ENCODE results near the gene USP32. TPM values are rescaled to one million over a fixed set of nuclear protein-coding genes. Genes with fewer than 3 reads are reported as not detected.

USP32 gene
- total and polyA plus RNA-seq, 7 donors: 19.5 to 64.9 (median 38.6) TPM

GRCh38 chr17:60161598-60162330, 230.2 kb downstream of the USP32 start:
- intact Hi-C loops (cut with DNase I): no loop called here
- Histone ChIP-seq H3K9me3 (no peaks in the 10 kb centered on the region), H3K4me1 (peaks cover 5% of the 10 kb centered on the region), H3K36me3 (ENCODE audit: insufficient read depth in 1 of 2, low read depth in 1 of 2) (no peaks in the 10 kb centered on the region), H3K4me3 (no peak overlapping the region), H3K27ac (no peak overlapping the region), H3K27me3 (ENCODE audit: insufficient read depth in 3 of 3, low read length in 2 of 3) (peaks cover 0 to 22% (median 6%) of the 10 kb centered on the region in 3 donors)
- peak in 3 of 4 donors; percentile 24 to 35 (median 34) for ATAC-seq
- 19 to 23% (median 21%) methylated on average over 14 to 17 of the region's 17 CpGs for WGBS, 3 donors
- DNase-seq: no peak
- no peak for TF ChIP-seq CTCF (IDR thresholded peaks at IDR 0.05)

- ATAC-seq (no peak), DNase-seq (no peak)
- 41 to 43% (median 41%) methylated on average over 10 of the region's 10 CpGs for WGBS, 3 donors
- H3K4me1 ChIP-seq: peaks cover 5% of the 10 kb centered on the region
- no peaks in the 10 kb centered on the region for H3K9me3 ChIP-seq
- intact Hi-C loops (cut with DNase I): no loop called here
- no peaks in the 10 kb centered on the region for H3K36me3 ChIP-seq (ENCODE audit: insufficient read depth in 1 of 2, low read depth in 1 of 2)
- no peak overlapping the region for H3K27ac ChIP-seq
- H3K27me3 ChIP-seq (ENCODE audit: insufficient read depth in 3 of 3, low read length in 2 of 3): peaks cover 0 to 26% (median 6%) of the 10 kb centered on the region in 3 donors
- no peak overlapping the region for H3K4me3 ChIP-seq
- TF ChIP-seq CTCF (IDR thresholded peaks at IDR 0.05): no peak
These were observed 231.0 kb downstream of the USP32 start for GRCh38 chr17:60160829-60161501.

GRCh38 chr17:60159479-60159866, 232.5 kb downstream of the USP32 start:
- WGBS, 3 donors: 67 to 72% (median 69%) methylated on average over 6 of the region's 6 CpGs
- intact Hi-C loops (cut with DNase I): no loop called here
- no peak for DNase-seq
- H3K27me3 ChIP-seq (ENCODE audit: insufficient read depth in 3 of 3, low read length in 2 of 3): peaks cover 0 to 22% (median 6%) of the 10 kb centered on the region in 3 donors
- no peak overlapping the region for H3K27ac ChIP-seq
- ATAC-seq: no peak
- no peaks in the 10 kb centered on the region for H3K9me3 ChIP-seq
- no peaks in the 10 kb centered on the region for H3K36me3 ChIP-seq (ENCODE audit: insufficient read depth in 1 of 2, low read depth in 1 of 2)
- H3K4me3 ChIP-seq: no peak overlapping the region
- peaks cover 5% of the 10 kb centered on the region for H3K4me1 ChIP-seq
- no peak for TF ChIP-seq CTCF (IDR thresholded peaks at IDR 0.05)

GRCh38 chr17:60158751-60159478, 233.0 kb downstream of the USP32 start:
- Histone ChIP-seq H3K4me1 (peaks cover 5% of the 10 kb centered on the region), H3K9me3 (no peaks in the 10 kb centered on the region), H3K4me3 (no peak overlapping the region), H3K27ac (no peak overlapping the region), H3K27me3 (ENCODE audit: insufficient read depth in 3 of 3, low read length in 2 of 3) (peaks cover 0 to 22% (median 6%) of the 10 kb centered on the region in 3 donors), H3K36me3 (ENCODE audit: insufficient read depth in 1 of 2, low read depth in 1 of 2) (no peaks in the 10 kb centered on the region)
- 34 to 42% (median 34%) methylated on average over 19 of the region's 19 CpGs for WGBS, 3 donors
- intact Hi-C loops (cut with DNase I): no loop called here
- ATAC-seq (no peak), DNase-seq (no peak)
- TF ChIP-seq CTCF (IDR thresholded peaks at IDR 0.05): no peak
